ENCODE results near the gene TYMS.
"Not testable (repeated sequence)": the region's sequence is repeated elsewhere in the genome, so short reads cannot be mapped to it uniquely, and the experiment has no call there.

TYMS gene

DNA sequence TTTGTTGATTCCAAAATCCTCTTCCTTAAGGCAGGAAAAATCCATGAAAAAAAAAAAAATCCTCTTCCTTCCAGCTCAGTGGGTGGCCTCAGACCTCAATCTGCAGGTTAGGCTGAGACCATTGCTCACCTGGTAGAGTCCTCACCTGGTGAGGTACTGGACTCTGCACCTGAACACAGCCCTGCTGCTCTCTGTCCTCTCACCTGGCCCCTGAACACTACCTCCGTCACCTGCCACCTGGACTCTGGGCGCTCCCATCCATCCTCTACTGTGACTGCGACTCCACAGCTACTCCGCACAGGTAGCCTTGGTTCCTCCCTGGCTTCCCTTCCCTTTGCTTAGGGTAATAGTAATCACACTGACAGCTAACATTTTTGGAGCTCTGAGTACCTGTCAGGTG lies 22.1 kb downstream of the TYMS start:
- TF ChIP-seq, protein P1, sequence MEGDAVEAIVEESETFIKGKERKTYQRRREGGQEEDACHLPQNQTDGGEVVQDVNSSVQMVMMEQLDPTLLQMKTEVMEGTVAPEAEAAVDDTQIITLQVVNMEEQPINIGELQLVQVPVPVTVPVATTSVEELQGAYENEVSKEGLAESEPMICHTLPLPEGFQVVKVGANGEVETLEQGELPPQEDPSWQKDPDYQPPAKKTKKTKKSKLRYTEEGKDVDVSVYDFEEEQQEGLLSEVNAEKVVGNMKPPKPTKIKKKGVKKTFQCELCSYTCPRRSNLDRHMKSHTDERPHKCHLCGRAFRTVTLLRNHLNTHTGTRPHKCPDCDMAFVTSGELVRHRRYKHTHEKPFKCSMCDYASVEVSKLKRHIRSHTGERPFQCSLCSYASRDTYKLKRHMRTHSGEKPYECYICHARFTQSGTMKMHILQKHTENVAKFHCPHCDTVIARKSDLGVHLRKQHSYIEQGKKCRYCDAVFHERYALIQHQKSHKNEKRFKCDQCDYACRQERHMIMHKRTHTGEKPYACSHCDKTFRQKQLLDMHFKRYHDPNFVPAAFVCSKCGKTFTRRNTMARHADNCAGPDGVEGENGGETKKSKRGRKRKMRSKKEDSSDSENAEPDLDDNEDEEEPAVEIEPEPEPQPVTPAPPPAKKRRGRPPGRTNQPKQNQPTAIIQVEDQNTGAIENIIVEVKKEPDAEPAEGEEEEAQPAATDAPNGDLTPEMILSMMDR (IDR thresholded peaks at IDR 0.05; ENCODE audit: low read depth, low read length, missing control alignments), result no peak
- H3K4me3 ChIP-seq (replicated peaks; ENCODE audit: low read depth, low read length), result no peak overlapping the region
- DNase-seq (ENCODE audit: extremely low read depth, low read depth), result no peak

DNA sequence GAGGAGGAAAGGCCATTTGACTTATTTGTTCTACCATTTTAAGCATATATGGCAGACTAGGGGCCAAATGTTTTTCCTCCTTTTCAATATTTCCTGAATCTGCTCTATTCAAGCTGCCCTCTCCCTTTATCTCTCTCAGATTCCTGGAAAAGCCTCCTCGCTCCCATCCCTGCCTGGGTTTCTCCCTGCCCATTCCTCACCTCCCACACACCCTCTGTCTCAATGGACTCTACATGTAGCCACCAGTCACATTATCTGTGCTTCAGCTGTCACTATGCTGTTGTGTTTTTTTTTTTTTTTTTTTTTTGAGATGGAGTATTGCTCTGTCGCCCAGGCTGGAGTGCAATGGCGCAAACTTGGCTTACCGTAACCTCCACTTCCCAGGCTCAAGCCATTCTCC lies 22.9 kb downstream of the TYMS start:
- TF ChIP-seq, protein P1 (IDR thresholded peaks at IDR 0.05; ENCODE audit: low read depth, low read length, missing control alignments), result no peak

DNA sequence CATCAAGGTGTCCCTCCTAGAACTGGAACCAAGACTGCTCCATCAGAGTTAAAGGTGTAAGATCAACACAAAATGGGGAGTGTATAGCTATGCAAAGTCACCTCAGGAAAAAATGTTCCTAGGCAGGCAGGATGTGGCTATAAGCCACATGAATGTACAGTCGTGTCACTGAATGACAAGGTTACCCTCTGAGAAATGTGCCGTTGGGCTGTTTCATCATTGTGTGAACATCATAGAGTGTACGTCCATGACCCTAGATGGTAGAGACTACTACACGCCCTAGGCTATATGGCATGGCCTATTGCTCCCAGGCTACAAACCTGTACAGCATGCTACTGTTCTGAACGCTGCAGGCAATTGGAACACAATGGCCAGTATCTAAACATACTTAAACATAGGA lies 24.5 kb downstream of the TYMS start:
- TF ChIP-seq, protein P1 (IDR thresholded peaks at IDR 0.05; ENCODE audit: low read depth, low read length, missing control alignments), result no peak
- H3K4me3 ChIP-seq (replicated peaks; ENCODE audit: low read depth, low read length), result no peak overlapping the region
- DNase-seq (ENCODE audit: extremely low read depth, low read depth), result no peak

More for the DNA sequence above, 22.9 kb downstream of the TYMS start:
- no peak for DNase-seq (ENCODE audit: extremely low read depth, low read depth)
- no peak overlapping the region for H3K4me3 ChIP-seq (replicated peaks; ENCODE audit: low read depth, low read length)

DNA sequence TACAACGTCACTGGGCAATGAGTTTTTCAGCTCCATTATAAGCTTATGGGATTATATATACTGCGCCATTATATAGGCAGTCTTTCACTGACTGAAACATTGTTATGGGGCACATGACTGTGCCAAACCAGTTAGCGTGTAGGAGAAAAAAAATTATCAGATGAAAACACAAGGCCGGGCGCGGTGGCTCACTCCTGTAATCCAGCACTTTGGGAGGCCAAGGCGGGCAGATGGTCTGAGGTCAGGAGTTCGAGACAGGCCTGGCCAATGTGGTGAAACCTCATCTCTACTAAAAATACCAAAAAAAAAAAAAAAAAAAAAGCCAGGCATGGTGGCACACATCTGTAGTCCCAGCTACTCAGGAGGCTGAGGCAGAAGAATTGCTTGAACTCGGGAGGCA lies 25.0 kb downstream of the TYMS start:
- H3K4me3 ChIP-seq (replicated peaks; ENCODE audit: low read depth, low read length); DNase-seq (ENCODE audit: extremely low read depth, low read depth): not testable (repeated sequence)

DNA sequence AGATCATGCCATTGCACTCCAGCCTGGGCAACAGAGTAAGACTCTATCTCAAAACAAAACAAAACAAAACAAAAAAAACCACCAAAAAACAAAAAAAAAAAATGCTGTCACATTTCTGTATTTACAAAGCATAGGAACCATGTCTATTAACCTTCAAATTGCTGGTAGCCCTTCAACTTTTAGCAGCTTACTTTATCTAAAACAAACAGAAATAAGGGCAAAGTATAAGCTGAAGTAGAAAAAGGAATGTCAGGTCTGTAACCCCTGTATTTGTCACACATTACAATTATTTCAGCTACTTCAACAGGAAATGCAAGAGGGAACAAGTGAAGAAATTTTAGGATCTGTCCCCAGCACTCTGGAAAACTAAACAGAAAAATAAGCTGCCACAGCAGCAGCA lies 25.4 kb downstream of the TYMS start:
- no peak for DNase-seq (ENCODE audit: extremely low read depth, low read depth)
- no peak overlapping the region for H3K4me3 ChIP-seq (replicated peaks; ENCODE audit: low read depth, low read length)
- TF ChIP-seq, protein P1 (IDR thresholded peaks at IDR 0.05; ENCODE audit: low read depth, low read length, missing control alignments), result no peak

DNA sequence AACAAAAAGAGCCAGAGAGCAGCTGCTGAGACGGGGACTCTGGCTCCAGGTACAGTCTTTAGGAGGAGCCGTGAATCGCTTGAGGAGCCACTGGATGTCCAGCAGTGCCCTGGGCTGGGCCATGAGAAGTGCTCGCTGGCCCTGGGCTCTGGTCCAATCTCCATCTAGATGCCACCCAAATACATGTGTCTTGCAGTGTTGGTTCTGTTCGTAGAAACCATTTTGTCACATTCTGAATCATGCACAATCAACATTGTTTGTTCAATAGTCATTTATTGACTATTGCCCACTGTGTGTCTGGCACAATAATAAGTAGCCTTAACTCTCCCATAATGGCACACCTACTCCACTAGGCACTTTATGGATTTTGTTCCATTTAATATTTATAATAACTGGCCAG lies 26.1 kb downstream of the TYMS start:
- H3K4me3 ChIP-seq (replicated peaks; ENCODE audit: low read depth, low read length), result no peak overlapping the region
- no peak for DNase-seq (ENCODE audit: extremely low read depth, low read depth)
- TF ChIP-seq, protein P1 (IDR thresholded peaks at IDR 0.05; ENCODE audit: low read depth, low read length, missing control alignments), result no peak

DNA sequence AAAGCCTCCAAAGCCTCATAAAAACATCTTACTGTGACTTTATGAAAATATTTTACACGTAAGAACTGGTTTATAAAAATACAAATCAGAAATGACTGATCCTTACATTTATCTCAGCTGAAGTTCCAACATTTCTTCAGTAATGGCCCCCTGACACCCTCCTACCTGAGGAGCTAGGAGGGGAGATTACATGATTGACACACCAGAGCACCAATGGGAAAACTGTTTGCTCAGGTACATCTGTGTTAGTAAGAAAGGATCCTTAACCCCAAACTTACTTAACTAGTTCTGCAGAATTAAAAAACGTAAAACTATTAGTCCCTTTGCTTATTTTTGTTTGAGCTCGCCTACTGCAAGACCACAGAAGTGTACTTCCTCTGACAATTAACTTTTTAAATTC lies 28.0 kb downstream of the TYMS start:
- TF ChIP-seq, protein P1 (IDR thresholded peaks at IDR 0.05; ENCODE audit: low read depth, low read length, missing control alignments), result no peak
- DNase-seq (ENCODE audit: extremely low read depth, low read depth), result no peak
- no peak overlapping the region for H3K4me3 ChIP-seq (replicated peaks; ENCODE audit: low read depth, low read length)
